ENCODE results near the gene PPP4R1.

GRCh38 chr18:9539283-9539682, 75.1 kb downstream of the PPP4R1 start:
- TF ChIP-seq REST (IDR thresholded peaks at IDR 0.05; ENCODE audit: insufficient read depth in 1 of 2, low read depth in 2 of 2, low read length in 2 of 2) (no peak), POLR2AphosphoS5 (IDR thresholded peaks at IDR 0.05; ENCODE audit: low read depth, low read length) (no peak), TAF1 (IDR thresholded peaks at IDR 0.05; ENCODE audit: borderline replicate concordance, insufficient read depth, low read length) (no peak), SIN3A (IDR thresholded peaks at IDR 0.05; ENCODE audit: borderline replicate concordance, insufficient read depth, low read length) (no peak)

Data from PFSK-1 (cell line).